ENCODE results near the gene MADCAM1. TPM values are rescaled to one million over a fixed set of nuclear protein-coding genes. Genes with fewer than 3 reads are reported as not detected.

MADCAM1 gene
- total and polyA plus RNA-seq, 9 donors: 0.11 to 0.90 (median 0.42) TPM; not detected in 2

GRCh38 chr19:530134-531008 lies 34.1 kb downstream of the MADCAM1 start:
- H3K27ac ChIP-seq: no peak overlapping the region
- no peak for TF ChIP-seq EP300 (IDR thresholded peaks at IDR 0.05)
- no peak for TF ChIP-seq POLR2A (IDR thresholded peaks at IDR 0.05)
- no peak for TF ChIP-seq CTCF (IDR thresholded peaks at IDR 0.05)
- no peaks in the 10 kb centered on the region for H3K9me3 ChIP-seq
- H3K4me3 ChIP-seq: peak overlapping the region; percentile 60
- no peaks in the 10 kb centered on the region for H3K36me3 ChIP-seq
- peaks cover 12% of the 10 kb centered on the region for H3K4me1 ChIP-seq (ENCODE audit: insufficient read depth)
- peak in 3 of 5 donors; percentile 50 to 63 (median 62) for DNase-seq
- intact Hi-C loops (cut with DNase I): loop anchor here in 1 of 4 donors (5.0 to 10.0 kb wide), 2 partner anchors 47 to 94 kb away; no protein-coding TSS in a partner anchor
- H3K27me3 ChIP-seq: no peaks in the 10 kb centered on the region
- WGBS, 3 donors: 62 to 67% (median 64%) methylated on average over 38 of the region's 38 CpGs

- 0 to 2% (median 1%) methylated on average over 54 to 103 of the region's 103 CpGs for WGBS, 3 donors
These were observed 34.9 kb downstream of the MADCAM1 start for GRCh38 chr19:531009-531752.

GRCh38 chr19:531753-532560 lies 35.7 kb downstream of the MADCAM1 start, which contains the start of gene CDC34:
Gene CDC34, plus strand, starts transcription at chr19:531760. Its CDS starts 172 bp downstream, at chr19:531932.
- Histone ChIP-seq H3K27ac (peak within 1 kb of the TSS; percentile 74 to 91), H3K9me3 (no peaks in the 10 kb centered on the region), H3K4me1 (ENCODE audit: insufficient read depth) (peaks cover 15% of the 10 kb centered on the region), H3K4me3 (peak within 1 kb of the TSS; percentile 60), H3K36me3 (no peaks in the 10 kb centered on the region), H3K27me3 (no peaks in the 10 kb centered on the region)
- intact Hi-C loops (cut with DNase I): loop anchor here in 2 of 4 donors (2.0 to 10.0 kb wide), 3 partner anchors 39 to 93 kb away; no protein-coding TSS in a partner anchor
- no peak for DNase-seq
- no peak for TF ChIP-seq EP300 (IDR thresholded peaks at IDR 0.05)
- peak; percentile 50 for TF ChIP-seq POLR2A (IDR thresholded peaks at IDR 0.05)
- 1 to 2% (median 1%) methylated on average over 41 to 84 of the region's 84 CpGs for WGBS, 3 donors

More at GRCh38 chr19:531009-531752, 34.9 kb downstream of the MADCAM1 start:
- H3K4me1 ChIP-seq (ENCODE audit: insufficient read depth): peaks cover 15% of the 10 kb centered on the region
- TF ChIP-seq POLR2A (IDR thresholded peaks at IDR 0.05): no peak
- TF ChIP-seq EP300 (IDR thresholded peaks at IDR 0.05): no peak
- TF ChIP-seq CTCF (IDR thresholded peaks at IDR 0.05): peak in 2 of 3 donors; percentile 33 to 46
- no peaks in the 10 kb centered on the region for H3K27me3 ChIP-seq
- H3K27ac ChIP-seq: peak overlapping the region; percentile 74 to 89
- intact Hi-C loops (cut with DNase I): loop anchor here in 1 of 4 donors (5.0 to 10.0 kb wide), 2 partner anchors 46 to 94 kb away; no protein-coding TSS in a partner anchor
- H3K36me3 ChIP-seq: no peaks in the 10 kb centered on the region
- DNase-seq: peak; percentile 84 to 94 (median 88)
- peak overlapping the region; percentile 60 for H3K4me3 ChIP-seq
- H3K9me3 ChIP-seq: no peaks in the 10 kb centered on the region

- Histone ChIP-seq H3K27ac (peak overlapping the region; percentile 68 to 91), H3K9me3 (no peaks in the 10 kb centered on the region), H3K27me3 (no peaks in the 10 kb centered on the region), H3K4me1 (ENCODE audit: insufficient read depth) (peaks cover 15% of the 10 kb centered on the region), H3K4me3 (peak overlapping the region; percentile 60), H3K36me3 (no peaks in the 10 kb centered on the region)
- WGBS, 3 donors: 0 to 1% (median 0%) methylated on average over 42 to 47 of the region's 47 CpGs
- no peak for TF ChIP-seq EP300 (IDR thresholded peaks at IDR 0.05)
- TF ChIP-seq CTCF (IDR thresholded peaks at IDR 0.05): peak; percentile 44 to 53 (median 45)
- intact Hi-C loops (cut with DNase I): loop anchor here in 2 of 4 donors (2.0 to 10.0 kb wide), 3 partner anchors 38 to 92 kb away; no protein-coding TSS in a partner anchor
- DNase-seq: peak; percentile 83 to 92 (median 84)
These were observed 36.5 kb downstream of the MADCAM1 start for GRCh38 chr19:532561-533363.

All from ovary (tissue), 9 donors.